ENCODE results near the gene WDCP.
"Not testable (repeated sequence)": the region's sequence is repeated elsewhere in the genome, so short reads cannot be mapped to it uniquely, and the experiment has no call there.

Gene WDCP

GRCh38 chr2:24045511-24046508 lies 1.4 kb downstream of the WDCP start:
- H3K4me3 ChIP-seq (ENCODE audit: low read depth, low read length): peak overlapping the region; percentile 82
- 0 out of 2 replicates have a peak, but pooled peaks cover 2% of the 10 kb centered on the region for H3K27me3 ChIP-seq (ENCODE audit: control insufficient read depth, insufficient read depth, low read length)
- peaks cover 8% of the 10 kb centered on the region for H3K4me1 ChIP-seq (ENCODE audit: control insufficient read depth, insufficient read depth, low read length)
- H3K27ac ChIP-seq (ENCODE audit: low read depth, low read length): no peak overlapping the region
- H3K36me3 ChIP-seq (ENCODE audit: control insufficient read depth, insufficient read depth, low read length): 0 out of 2 replicates have a peak, but pooled peaks cover 7% of the 10 kb centered on the region
- H3K9ac ChIP-seq (ENCODE audit: low read depth, low read length): no peak overlapping the region
- no peaks in the 10 kb centered on the region for H3K9me3 ChIP-seq (ENCODE audit: control insufficient read depth, insufficient read depth, low read length)

- H3K27ac ChIP-seq (ENCODE audit: low read depth, low read length); H3K9me3 ChIP-seq (ENCODE audit: control insufficient read depth, insufficient read depth, low read length); H3K9ac ChIP-seq (ENCODE audit: low read depth, low read length); H3K4me3 ChIP-seq (ENCODE audit: low read depth, low read length); H3K4me1 ChIP-seq (ENCODE audit: control insufficient read depth, insufficient read depth, low read length); H3K27me3 ChIP-seq (ENCODE audit: control insufficient read depth, insufficient read depth, low read length): not testable (repeated sequence)
- H3K36me3 ChIP-seq (ENCODE audit: control insufficient read depth, insufficient read depth, low read length): peaks cover 25% of the 10 kb centered on the region
These were observed 4.1 kb downstream of the WDCP start for GRCh38 chr2:24043133-24043532.

DNA sequence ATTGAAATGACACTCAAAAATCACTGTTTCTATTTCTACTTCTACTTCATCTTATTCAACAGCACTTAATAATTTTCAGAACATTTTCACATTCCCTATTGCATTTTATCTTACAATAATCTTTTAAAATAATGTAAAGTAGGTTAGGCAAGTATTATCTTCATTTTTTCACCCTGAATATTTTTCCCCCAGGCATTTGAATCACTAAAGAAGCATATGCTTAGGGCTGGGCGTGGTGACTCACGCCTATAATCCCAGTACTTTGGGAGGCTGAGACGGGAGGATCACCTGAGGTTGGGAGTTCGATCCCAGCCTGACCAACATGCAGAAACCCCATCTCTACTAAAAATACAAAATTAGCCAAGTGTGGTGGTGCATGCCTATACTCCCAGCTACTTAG lies 6.7 kb downstream of the WDCP start:
- Histone ChIP-seq H3K27me3 (ENCODE audit: control insufficient read depth, insufficient read depth, low read length) (no peaks in the 10 kb centered on the region), H3K4me1 (ENCODE audit: control insufficient read depth, insufficient read depth, low read length) (no peaks in the 10 kb centered on the region), H3K36me3 (ENCODE audit: control insufficient read depth, insufficient read depth, low read length) (peaks cover 42% of the 10 kb centered on the region), H3K9ac (ENCODE audit: low read depth, low read length) (no peak overlapping the region), H3K4me3 (ENCODE audit: low read depth, low read length) (no peak overlapping the region), H3K27ac (ENCODE audit: low read depth, low read length) (no peak overlapping the region), H3K9me3 (ENCODE audit: control insufficient read depth, insufficient read depth, low read length) (no peaks in the 10 kb centered on the region)

GRCh38 chr2:24038786-24039499 lies 8.2 kb downstream of the WDCP start:
- H3K27me3 ChIP-seq (ENCODE audit: control insufficient read depth, insufficient read depth, low read length): no peaks in the 10 kb centered on the region
- H3K9me3 ChIP-seq (ENCODE audit: control insufficient read depth, insufficient read depth, low read length): no peaks in the 10 kb centered on the region
- H3K27ac ChIP-seq (ENCODE audit: low read depth, low read length): no peak overlapping the region
- no peaks in the 10 kb centered on the region for H3K4me1 ChIP-seq (ENCODE audit: control insufficient read depth, insufficient read depth, low read length)
- H3K4me3 ChIP-seq (ENCODE audit: low read depth, low read length): no peak overlapping the region
- H3K9ac ChIP-seq (ENCODE audit: low read depth, low read length): no peak overlapping the region
- H3K36me3 ChIP-seq (ENCODE audit: control insufficient read depth, insufficient read depth, low read length): peaks cover 45% of the 10 kb centered on the region

GRCh38 chr2:24026233-24026632 lies 21.0 kb downstream of the WDCP start:
- Histone ChIP-seq H3K9ac (ENCODE audit: low read depth, low read length) (no peak overlapping the region), H3K27me3 (ENCODE audit: control insufficient read depth, insufficient read depth, low read length) (no peaks in the 10 kb centered on the region), H3K4me1 (ENCODE audit: control insufficient read depth, insufficient read depth, low read length) (peaks cover 36% of the 10 kb centered on the region), H3K4me3 (ENCODE audit: low read depth, low read length) (peak overlapping the region; percentile 31; the same call in 1 of the 2 replicates), H3K9me3 (ENCODE audit: control insufficient read depth, insufficient read depth, low read length) (no peaks in the 10 kb centered on the region), H3K27ac (ENCODE audit: low read depth, low read length) (peak overlapping the region; percentile 90), H3K36me3 (ENCODE audit: control insufficient read depth, insufficient read depth, low read length) (peaks cover 39% of the 10 kb centered on the region)

DNA sequence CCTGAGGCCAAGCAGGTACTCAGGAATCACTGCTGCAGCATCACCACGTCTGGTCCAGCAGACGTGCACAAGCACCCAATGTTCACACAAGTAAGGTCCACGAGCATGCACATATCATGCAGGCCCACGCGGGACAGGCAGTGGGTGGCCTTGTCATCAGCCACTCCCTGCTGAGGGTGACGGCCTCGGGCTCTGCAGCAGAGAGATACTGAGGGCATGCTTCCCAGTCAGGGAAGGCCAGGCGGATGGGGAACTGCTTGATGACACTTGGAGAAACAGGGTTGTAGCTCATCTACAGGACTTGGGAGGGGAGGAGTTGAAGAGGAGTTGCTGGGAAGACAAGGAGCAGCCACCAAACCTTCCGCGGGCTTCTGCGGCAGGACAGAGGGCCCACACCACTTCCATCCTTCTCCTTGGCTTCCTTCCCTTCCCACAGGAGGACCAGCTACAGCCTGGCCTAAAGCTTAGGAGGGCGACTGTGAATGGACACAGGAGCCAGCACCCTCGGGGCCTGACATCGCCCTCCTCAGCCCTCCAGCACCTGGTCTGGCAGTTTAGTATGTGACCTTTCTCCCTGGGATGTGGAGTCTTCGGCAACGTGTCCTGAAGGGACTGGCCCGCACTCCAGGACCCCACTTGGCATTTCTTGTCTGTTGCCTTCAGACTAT lies 22.1 kb downstream of the WDCP start:
- H3K4me1 ChIP-seq (ENCODE audit: control insufficient read depth, insufficient read depth, low read length): peaks cover 36% of the 10 kb centered on the region
- peak overlapping the region; percentile 7; the same call in 1 of the 2 replicates for H3K9ac ChIP-seq (ENCODE audit: low read depth, low read length)
- H3K4me3 ChIP-seq (ENCODE audit: low read depth, low read length): no peak overlapping the region
- peak overlapping the region; percentile 90 for H3K27ac ChIP-seq (ENCODE audit: low read depth, low read length)
- peaks cover 28% of the 10 kb centered on the region for H3K36me3 ChIP-seq (ENCODE audit: control insufficient read depth, insufficient read depth, low read length)
- no peaks in the 10 kb centered on the region for H3K9me3 ChIP-seq (ENCODE audit: control insufficient read depth, insufficient read depth, low read length)
- H3K27me3 ChIP-seq (ENCODE audit: control insufficient read depth, insufficient read depth, low read length): no peaks in the 10 kb centered on the region

- Histone ChIP-seq H3K9me3 (ENCODE audit: control insufficient read depth, insufficient read depth, low read length) (no peaks in the 10 kb centered on the region), H3K9ac (ENCODE audit: low read depth, low read length) (no peak overlapping the region), H3K27me3 (ENCODE audit: control insufficient read depth, insufficient read depth, low read length) (no peaks in the 10 kb centered on the region), H3K4me3 (ENCODE audit: low read depth, low read length) (no peak overlapping the region), H3K36me3 (ENCODE audit: control insufficient read depth, insufficient read depth, low read length) (peaks cover 17% of the 10 kb centered on the region), H3K4me1 (ENCODE audit: control insufficient read depth, insufficient read depth, low read length) (peaks cover 36% of the 10 kb centered on the region), H3K27ac (ENCODE audit: low read depth, low read length) (no peak overlapping the region)
These were observed 23.2 kb downstream of the WDCP start for GRCh38 chr2:24024018-24024417.

GRCh38 chr2:24022975-24023575 lies 24.1 kb downstream of the WDCP start:
- H3K27ac ChIP-seq (ENCODE audit: low read depth, low read length): no peak overlapping the region
- H3K27me3 ChIP-seq (ENCODE audit: control insufficient read depth, insufficient read depth, low read length): no peaks in the 10 kb centered on the region
- no peak overlapping the region for H3K9ac ChIP-seq (ENCODE audit: low read depth, low read length)
- no peaks in the 10 kb centered on the region for H3K9me3 ChIP-seq (ENCODE audit: control insufficient read depth, insufficient read depth, low read length)
- peaks cover 41% of the 10 kb centered on the region for H3K4me1 ChIP-seq (ENCODE audit: control insufficient read depth, insufficient read depth, low read length)
- H3K36me3 ChIP-seq (ENCODE audit: control insufficient read depth, insufficient read depth, low read length): peaks cover 12% of the 10 kb centered on the region; the same call in 1 of the 2 replicates
- H3K4me3 ChIP-seq (ENCODE audit: low read depth, low read length): no peak overlapping the region

GRCh38 chr2:24022324-24022974 lies 24.7 kb downstream of the WDCP start:
- Histone ChIP-seq H3K9me3 (ENCODE audit: control insufficient read depth, insufficient read depth, low read length) (no peaks in the 10 kb centered on the region), H3K4me1 (ENCODE audit: control insufficient read depth, insufficient read depth, low read length) (peaks cover 41% of the 10 kb centered on the region), H3K36me3 (ENCODE audit: control insufficient read depth, insufficient read depth, low read length) (peaks cover 12% of the 10 kb centered on the region; the same call in 1 of the 2 replicates), H3K4me3 (ENCODE audit: low read depth, low read length) (no peak overlapping the region), H3K27me3 (ENCODE audit: control insufficient read depth, insufficient read depth, low read length) (no peaks in the 10 kb centered on the region), H3K27ac (ENCODE audit: low read depth, low read length) (no peak overlapping the region), H3K9ac (ENCODE audit: low read depth, low read length) (no peak overlapping the region)
